ENCODE measurements around the gene AIRE. TPM values are rescaled to one million over a fixed set of nuclear protein-coding genes. Genes with fewer than 3 reads are reported as not detected.

AIRE gene
- total RNA-seq (2022; extraction: Qiagen RNA extraction; ENCODE audit: low read depth) = not detected in 5 replicates

DNA sequence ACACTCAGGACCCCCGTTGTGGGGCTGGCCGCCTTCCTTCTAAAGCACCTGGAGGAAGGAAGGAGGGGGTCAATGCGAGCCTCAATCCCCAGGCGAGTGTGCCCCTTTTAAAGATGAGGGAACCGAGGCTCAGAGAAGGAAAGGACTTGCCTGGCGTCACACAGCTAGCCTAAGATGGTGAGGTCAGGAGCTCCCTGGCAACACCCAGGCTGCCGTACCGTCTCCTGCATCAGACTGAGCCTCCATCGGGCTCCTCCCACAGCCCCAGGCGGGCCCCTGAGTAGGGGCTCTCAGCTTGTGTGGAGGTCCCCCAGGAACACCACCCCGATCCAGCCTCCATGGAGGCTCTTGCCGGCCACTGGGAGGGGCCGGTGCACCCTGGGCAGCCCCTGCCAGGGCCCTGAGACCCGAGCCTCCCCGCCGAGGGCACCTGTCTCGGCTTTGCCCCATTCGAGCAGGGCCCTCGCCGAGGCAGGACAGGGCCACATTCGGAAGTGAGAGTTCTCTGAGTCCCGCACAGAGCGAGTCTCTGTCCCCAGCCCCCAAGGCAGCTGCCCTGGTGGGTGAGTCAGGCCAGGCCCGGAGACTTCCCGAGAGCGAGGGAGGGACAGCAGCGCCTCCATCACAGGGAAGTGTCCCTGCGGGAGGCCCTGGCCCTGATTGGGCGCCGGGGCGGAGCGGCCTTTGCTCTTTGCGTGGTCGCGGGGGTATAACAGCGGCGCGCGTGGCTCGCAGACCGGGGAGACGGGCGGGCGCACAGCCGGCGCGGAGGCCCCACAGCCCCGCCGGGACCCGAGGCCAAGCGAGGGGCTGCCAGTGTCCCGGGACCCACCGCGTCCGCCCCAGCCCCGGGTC, at the start of gene AIRE:
AIRE (plus strand) TSS at position 739 of the 855 bp plus-strand sequence. CDS start 131 bp downstream, outside the sequence.

DNA sequence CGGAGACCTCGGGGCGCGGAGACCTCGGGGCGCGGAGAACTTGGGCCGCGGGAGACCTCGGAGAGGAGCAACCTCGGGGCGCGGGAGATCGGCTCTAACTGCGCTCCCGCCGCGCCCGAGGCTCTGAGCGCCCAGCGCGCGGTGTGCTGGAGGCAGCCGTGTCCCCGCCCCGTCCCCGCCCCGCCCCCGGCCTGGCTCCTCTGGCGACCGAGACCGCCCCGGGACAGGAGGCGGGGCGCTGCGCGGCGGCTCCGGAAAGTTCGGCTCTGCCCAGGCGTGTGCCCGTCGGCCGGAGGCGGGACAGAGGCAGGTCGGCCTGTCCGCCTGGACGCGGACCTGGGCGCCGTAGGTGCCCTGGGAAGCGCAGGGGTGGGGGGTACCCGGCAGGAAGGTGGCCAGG, 44.8 kb upstream of the AIRE start, which contains the start of gene ICOSLG:
ICOSLG (minus strand) TSS at position 102 of the 400 bp plus-strand sequence. CDS start 126 bp downstream, outside the sequence.

GRCh38 chr21:44261675-44262295, 23.9 kb upstream of the AIRE start, which contains the start of gene DNMT3L:
Gene DNMT3L, minus strand, starts transcription at chr21:44261897. Its CDS starts 638 bp downstream, at chr21:44261259.

DNA sequence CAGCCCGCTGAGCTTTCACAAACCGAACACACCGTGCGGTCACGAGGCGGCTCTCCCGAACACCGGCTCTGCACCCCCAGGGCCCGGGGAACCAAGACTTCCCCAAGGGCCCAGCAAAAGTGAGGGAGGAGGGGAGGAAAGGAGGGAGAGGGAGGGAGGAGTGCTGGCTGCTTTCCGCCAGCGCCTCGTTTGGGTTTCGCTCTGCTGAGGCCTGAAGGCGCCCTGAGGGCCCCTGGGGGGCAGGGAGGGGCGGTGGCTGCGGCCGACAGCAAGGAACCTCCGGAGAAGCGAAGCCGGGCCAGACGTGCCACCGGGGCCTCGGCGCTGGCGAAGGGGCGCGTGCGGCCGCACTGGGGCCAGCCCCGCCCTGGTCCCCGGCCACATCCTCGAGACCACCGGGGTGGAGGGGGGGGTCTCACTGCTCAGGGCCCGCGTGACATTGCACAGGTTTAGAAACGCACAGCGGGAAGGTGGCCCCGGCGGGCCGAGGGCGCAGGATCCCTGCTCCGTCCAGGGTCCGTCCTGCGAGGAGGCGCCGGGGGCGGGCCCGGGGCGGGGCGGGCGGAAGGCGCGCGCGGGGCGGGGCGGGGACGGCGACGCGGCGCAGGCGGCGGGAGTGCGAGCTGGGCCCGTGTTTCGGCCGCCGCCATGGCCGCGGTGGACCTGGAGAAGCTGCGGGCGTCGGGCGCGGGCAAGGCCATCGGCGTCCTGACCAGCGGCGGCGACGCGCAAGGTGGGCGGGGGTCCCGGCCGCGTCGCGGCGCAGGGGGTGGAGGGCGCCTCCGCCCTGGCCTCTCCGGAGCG, 14.0 kb downstream of the AIRE start, which contains the start of gene PFKL:
PFKL (plus strand) TSS at position 596 of the 804 bp plus-strand sequence; CDS start at position 649, 53 bp downstream.

GRCh38 chr21:44338971-44339910, 53.6 kb downstream of the AIRE start, which contains the start of gene CFAP410:
Gene CFAP410, minus strand, starts transcription at chr21:44339390. Its CDS starts 196 bp downstream, at chr21:44339194.

Other genes starting within 250 kb of the AIRE start
- 1.2 to 5.3 TPM (median 2.8 TPM) in 5 replicates for gene PWP2, start 178.5 kb upstream of the AIRE start, total RNA-seq (2022; extraction: Qiagen RNA extraction; ENCODE audit: low read depth)
- gene GATD3, start 152.2 kb upstream of the AIRE start, total RNA-seq (2022; extraction: Qiagen RNA extraction; ENCODE audit: low read depth) = 2.5 to 4.6 TPM (median 4.1 TPM) in 5 replicates
- gene ICOSLG, start 44.9 kb upstream of the AIRE start, total RNA-seq (2022; extraction: Qiagen RNA extraction; ENCODE audit: low read depth) = 2.4 to 2.8 TPM (median 2.6 TPM) in 5 replicates
- not detected in 5 replicates for gene DNMT3L, start 24.0 kb upstream of the AIRE start, total RNA-seq (2022; extraction: Qiagen RNA extraction; ENCODE audit: low read depth)
- 42.1 to 52.3 TPM (median 44.3 TPM) in 5 replicates for gene PFKL, start 14.2 kb downstream of the AIRE start, total RNA-seq (2022; extraction: Qiagen RNA extraction; ENCODE audit: low read depth)
- 7.0 to 8.7 TPM (median 7.8 TPM) in 5 replicates for gene CFAP410, start 53.5 kb downstream of the AIRE start, total RNA-seq (2022; extraction: Qiagen RNA extraction; ENCODE audit: low read depth)
- 5.9 to 12.8 TPM (median 9.0 TPM) in 5 replicates for gene TRPM2, start 67.7 kb downstream of the AIRE start, total RNA-seq (2022; extraction: Qiagen RNA extraction; ENCODE audit: low read depth)
- 1.3 to 1.9 TPM (median 1.5 TPM) in 5 replicates for gene LRRC3, start 169.6 kb downstream of the AIRE start, total RNA-seq (2022; extraction: Qiagen RNA extraction; ENCODE audit: low read depth)